Measurements from ENCODE around the gene PRKD1. TPM values are rescaled to one million over a fixed set of nuclear protein-coding genes. Genes with fewer than 3 reads are reported as not detected.

Gene PRKD1
- total RNA-seq, 1 donor from 2014 or later: 13.5 TPM

GRCh38 chr14:29838752-29839151, 88.9 kb downstream of the PRKD1 start:
- Mint-ChIP-seq H3K9me3 (peaks cover 14% of the 10 kb centered on the region), H3K4me3 (no peak overlapping the region), H3K27ac (ENCODE audit: unreplicated experiment) (no peak overlapping the region), H3K4me1 (no peaks in the 10 kb centered on the region), H3K27me3 (ENCODE audit: low read depth) (no peaks in the 10 kb centered on the region), H3K36me3 (ENCODE audit: low read depth) (peaks cover 23% of the 10 kb centered on the region)
- no peak for TF ChIP-seq CTCF (conservative IDR thresholded peaks at IDR 0.05)
- DNase-seq (ENCODE audit: low read depth, low spot score): no peak

- H3K4me3 Mint-ChIP-seq: no peak overlapping the region
- no peak for DNase-seq (ENCODE audit: low read depth, low spot score)
These were observed 91.3 kb downstream of the PRKD1 start for GRCh38 chr14:29836395-29836794.

GRCh38 chr14:29832042-29832441, 95.6 kb downstream of the PRKD1 start:
- TF ChIP-seq CTCF (conservative IDR thresholded peaks at IDR 0.05): no peak
- Mint-ChIP-seq H3K9me3 (no peaks in the 10 kb centered on the region), H3K36me3 (ENCODE audit: low read depth) (peaks cover 4% of the 10 kb centered on the region), H3K4me3 (no peak overlapping the region), H3K27me3 (ENCODE audit: low read depth) (no peaks in the 10 kb centered on the region), H3K4me1 (peaks cover 11% of the 10 kb centered on the region), H3K27ac (ENCODE audit: unreplicated experiment) (no peak overlapping the region)
- no peak for DNase-seq (ENCODE audit: low read depth, low spot score)

More at GRCh38 chr14:29836395-29836794, 91.3 kb downstream of the PRKD1 start:
- H3K4me1 Mint-ChIP-seq: no peaks in the 10 kb centered on the region
- no peaks in the 10 kb centered on the region for H3K27me3 Mint-ChIP-seq (ENCODE audit: low read depth)
- no peak for TF ChIP-seq CTCF (conservative IDR thresholded peaks at IDR 0.05)
- peaks cover 14% of the 10 kb centered on the region for H3K9me3 Mint-ChIP-seq
- H3K27ac Mint-ChIP-seq (ENCODE audit: unreplicated experiment): no peak overlapping the region
- peaks cover 22% of the 10 kb centered on the region for H3K36me3 Mint-ChIP-seq (ENCODE audit: low read depth)

- Mint-ChIP-seq H3K27ac (ENCODE audit: unreplicated experiment) (no peak overlapping the region), H3K4me3 (no peak overlapping the region), H3K27me3 (ENCODE audit: low read depth) (no peaks in the 10 kb centered on the region)
These were observed 97.8 kb downstream of the PRKD1 start for GRCh38 chr14:29829851-29830250.

GRCh38 chr14:29823816-29824215, 103.8 kb downstream of the PRKD1 start:
- no peak overlapping the region for H3K4me3 Mint-ChIP-seq
- DNase-seq (ENCODE audit: low read depth, low spot score): no peak
- no peaks in the 10 kb centered on the region for H3K27me3 Mint-ChIP-seq (ENCODE audit: low read depth)
- no peak for TF ChIP-seq CTCF (conservative IDR thresholded peaks at IDR 0.05)
- H3K36me3 Mint-ChIP-seq (ENCODE audit: low read depth): no peaks in the 10 kb centered on the region
- H3K27ac Mint-ChIP-seq (ENCODE audit: unreplicated experiment): no peak overlapping the region
- H3K9me3 Mint-ChIP-seq: no peaks in the 10 kb centered on the region
- H3K4me1 Mint-ChIP-seq: peaks cover 40% of the 10 kb centered on the region

More at GRCh38 chr14:29829851-29830250, 97.8 kb downstream of the PRKD1 start:
- H3K9me3 Mint-ChIP-seq: no peaks in the 10 kb centered on the region
- peaks cover 11% of the 10 kb centered on the region for H3K4me1 Mint-ChIP-seq
- DNase-seq (ENCODE audit: low read depth, low spot score): no peak
- H3K36me3 Mint-ChIP-seq (ENCODE audit: low read depth): no peaks in the 10 kb centered on the region
- no peak for TF ChIP-seq CTCF (conservative IDR thresholded peaks at IDR 0.05)

GRCh38 chr14:29822430-29822709, 105.3 kb downstream of the PRKD1 start:
- no peak for DNase-seq (ENCODE audit: low read depth, low spot score)
- Mint-ChIP-seq H3K4me1 (peaks cover 39% of the 10 kb centered on the region), H3K27me3 (ENCODE audit: low read depth) (no peaks in the 10 kb centered on the region), H3K4me3 (no peak overlapping the region), H3K9me3 (no peaks in the 10 kb centered on the region), H3K36me3 (ENCODE audit: low read depth) (no peaks in the 10 kb centered on the region), H3K27ac (ENCODE audit: unreplicated experiment) (peak overlapping the region; percentile 10)
- no peak for TF ChIP-seq CTCF (conservative IDR thresholded peaks at IDR 0.05)

Data from neural crest cell (in vitro differentiated cells).